GM21619 (cell line): ENCODE data around the gene AAMP.
"Not testable (repeated sequence)": the region's sequence is repeated elsewhere in the genome, so short reads cannot be mapped to it uniquely, and the experiment has no call there.

Source experiments
- ATAC-seq: cut with Tn5 transposase; IDR thresholded peaks from one replicate; pipeline ENCODE4 v1.9.1; 2021; ENCODE audit not compliant: unreplicated experiment

The AAMP gene

DNA sequence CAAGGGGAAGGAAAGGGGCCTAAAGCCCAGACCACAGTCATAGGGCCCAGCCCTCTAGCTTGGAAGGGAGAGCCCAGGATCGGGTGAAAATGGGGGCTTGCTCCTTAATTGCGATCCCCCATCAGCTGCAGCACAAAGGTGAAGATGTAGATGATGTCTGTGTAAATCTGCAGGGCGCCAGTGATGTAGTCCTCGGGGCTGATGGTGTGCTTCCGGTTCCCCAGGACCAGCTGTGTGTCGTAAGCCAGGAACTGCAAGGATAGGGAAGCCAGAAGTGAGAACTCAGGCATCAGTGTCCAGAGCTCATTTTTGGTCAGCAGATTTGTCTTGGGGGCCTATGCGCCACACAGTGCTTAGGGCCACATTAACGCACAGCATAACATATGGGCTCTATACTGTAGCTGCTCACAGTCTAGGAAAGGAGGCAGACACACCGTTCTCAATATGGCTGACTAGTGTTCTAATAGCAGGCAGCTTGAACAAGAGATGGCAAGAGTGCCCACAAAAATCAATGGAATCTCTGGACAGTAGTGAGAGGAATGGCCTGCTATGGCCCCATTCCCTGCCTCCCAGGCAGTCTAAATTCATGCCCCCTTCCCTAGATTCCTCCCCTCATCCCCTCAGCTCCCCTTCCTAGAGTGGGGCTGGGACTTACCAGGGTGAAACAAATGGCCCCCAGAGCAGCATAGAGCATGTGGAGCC is 5.6 kb upstream of the AAMP start:
- no peak for ATAC-seq

DNA sequence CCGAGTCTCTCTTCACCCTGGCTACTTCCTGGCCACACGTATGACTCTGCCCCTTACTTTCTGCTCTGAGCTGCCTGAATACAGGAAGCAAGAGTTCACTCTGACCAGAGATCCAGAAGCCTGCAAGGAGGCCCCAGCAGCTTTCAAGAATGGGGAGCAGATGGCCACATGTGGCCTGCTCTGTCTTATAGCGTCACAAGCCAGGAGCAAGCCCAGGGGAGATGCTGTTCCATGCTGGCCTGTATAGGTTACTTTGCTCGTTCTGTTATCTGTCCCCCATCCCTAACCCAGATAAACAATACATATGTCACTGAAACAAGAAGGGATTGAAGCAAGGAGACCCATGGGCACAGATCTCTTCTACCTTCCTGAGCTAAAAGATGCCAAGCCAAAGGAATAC is 4.6 kb upstream of the AAMP start:
- no peak for ATAC-seq

DNA sequence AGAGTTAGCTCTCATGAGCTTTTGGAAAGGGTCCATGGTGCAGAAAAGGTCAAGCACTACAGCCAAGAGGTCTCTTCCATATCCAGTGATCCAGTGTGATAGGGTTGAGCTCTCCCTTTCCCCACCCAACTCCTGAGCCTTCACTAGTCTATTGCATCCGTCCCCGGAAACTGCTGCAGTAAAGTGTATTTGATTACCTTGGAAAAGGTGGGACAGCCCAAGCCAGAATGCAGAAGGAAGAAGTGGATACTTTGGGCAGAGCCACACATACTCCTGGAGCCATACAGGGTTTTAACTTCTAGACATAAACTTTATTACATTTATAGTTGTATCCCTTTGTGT is 3.9 kb upstream of the AAMP start:
- ATAC-seq, result no peak

DNA sequence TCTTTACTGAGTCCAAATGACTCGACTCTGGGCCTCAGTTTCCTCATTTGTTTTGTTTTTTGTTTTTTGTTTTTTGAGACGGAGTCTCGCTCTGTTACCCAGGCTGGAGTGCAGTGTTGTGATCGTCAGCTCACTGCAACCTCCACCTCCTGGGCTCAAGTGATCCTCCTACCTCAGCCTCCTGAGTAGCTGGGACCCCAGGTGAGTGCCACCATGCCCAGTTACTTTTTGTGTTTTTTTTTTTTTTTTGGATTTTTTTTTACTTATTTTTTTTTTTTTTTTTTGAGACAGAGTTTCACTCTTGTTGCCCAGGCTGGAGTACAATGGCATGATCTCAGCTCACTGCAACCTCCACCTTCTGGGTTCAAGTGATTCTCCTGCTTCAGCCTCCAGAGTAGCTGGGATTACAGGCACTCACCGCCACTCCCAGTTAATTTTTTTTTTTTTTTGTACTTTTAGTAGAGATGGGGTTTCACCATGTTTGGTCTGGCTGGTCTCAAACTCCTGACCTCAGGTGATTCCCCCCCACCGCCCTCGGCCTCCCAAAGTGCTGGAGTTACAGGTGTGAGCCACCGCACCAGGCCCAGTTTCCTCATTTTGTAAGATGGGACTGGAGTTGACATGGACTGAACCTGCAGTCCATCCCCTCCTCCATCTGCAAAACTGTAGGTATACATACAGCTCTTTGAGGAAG is 3.4 kb upstream of the AAMP start:
- ATAC-seq, result not testable (repeated sequence)

DNA sequence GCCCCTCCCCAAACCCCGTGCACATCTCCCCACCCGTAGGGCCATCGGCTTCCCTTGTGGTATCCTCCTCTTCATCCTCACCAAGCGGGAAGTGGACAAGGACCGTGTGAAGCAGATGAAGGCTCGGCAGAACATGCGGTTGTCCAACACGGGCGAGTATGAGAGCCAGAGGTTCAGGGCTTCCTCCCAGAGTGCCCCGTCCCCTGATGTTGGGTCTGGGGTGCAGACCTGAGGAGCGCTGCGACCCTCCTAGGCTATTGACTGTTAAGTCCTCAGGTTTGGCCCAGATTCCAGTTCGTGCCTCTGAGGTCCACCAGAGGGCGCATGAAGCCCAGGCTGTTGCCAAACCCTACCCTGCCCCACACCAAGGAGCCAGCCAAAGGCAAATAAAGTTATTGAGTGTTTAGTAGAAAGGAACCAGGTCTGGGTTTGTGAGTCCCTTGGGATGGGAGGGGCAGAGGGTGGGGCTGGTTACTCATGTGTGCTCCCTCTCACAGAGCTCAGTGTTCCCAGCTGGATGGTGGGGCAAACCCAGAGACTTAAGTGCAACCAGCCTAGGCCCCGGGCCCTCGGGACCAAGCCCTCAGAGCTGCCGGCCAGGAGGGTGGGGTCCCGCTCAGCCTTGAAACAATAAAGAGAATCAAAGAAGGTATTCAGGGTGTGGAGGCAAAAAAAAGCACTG is 2.7 kb upstream of the AAMP start:
- peak; percentile 20 for ATAC-seq

DNA sequence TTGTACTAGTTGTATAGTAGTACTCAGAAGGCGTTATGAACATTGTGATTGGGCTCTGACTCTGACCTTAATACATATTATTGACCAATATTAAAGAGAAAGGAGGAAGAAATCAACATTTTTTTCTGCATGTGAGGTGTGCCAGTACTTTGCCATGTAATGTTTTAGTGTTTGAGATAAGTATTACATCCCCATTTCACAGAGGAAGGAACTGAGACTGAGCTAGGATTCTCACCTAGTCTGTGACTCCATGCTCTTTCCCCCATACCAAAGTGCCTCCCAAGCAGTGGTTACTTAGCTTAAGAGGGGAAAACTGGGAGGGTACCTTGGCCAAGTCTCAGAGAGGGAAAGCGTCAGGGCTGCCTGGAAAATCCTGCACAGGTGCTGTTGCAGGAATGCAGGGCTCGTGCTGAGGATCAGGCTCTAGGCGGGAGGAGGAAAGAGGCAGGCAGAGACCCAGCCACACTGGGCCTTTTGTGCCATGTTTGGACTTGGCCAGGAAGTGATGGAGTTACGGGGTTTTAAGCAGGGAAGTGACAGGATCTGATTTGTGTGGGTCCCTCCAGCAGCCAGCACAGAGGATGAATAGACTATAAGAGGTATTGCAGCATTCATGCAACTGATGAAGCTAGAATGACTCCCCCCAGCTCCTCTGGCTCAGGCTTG is 2.1 kb upstream of the AAMP start:
- ATAC-seq, result no peak

DNA sequence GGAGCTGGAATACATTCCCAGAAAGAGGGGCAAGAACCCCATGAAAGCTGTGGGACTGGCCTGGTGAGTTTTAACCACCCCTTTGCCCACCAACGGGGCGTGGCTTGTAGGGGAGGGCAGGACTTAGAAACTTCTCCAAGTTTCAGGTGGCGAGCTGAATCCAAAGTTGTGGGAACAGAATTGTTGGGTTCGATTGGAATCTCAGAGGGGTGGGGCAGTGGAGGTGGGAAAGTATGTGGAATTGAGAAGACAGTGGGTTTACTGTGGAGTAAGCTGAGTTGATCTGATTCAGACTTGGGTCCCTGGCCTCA is 1.5 kb upstream of the AAMP start:
- ATAC-seq, result no peak

DNA sequence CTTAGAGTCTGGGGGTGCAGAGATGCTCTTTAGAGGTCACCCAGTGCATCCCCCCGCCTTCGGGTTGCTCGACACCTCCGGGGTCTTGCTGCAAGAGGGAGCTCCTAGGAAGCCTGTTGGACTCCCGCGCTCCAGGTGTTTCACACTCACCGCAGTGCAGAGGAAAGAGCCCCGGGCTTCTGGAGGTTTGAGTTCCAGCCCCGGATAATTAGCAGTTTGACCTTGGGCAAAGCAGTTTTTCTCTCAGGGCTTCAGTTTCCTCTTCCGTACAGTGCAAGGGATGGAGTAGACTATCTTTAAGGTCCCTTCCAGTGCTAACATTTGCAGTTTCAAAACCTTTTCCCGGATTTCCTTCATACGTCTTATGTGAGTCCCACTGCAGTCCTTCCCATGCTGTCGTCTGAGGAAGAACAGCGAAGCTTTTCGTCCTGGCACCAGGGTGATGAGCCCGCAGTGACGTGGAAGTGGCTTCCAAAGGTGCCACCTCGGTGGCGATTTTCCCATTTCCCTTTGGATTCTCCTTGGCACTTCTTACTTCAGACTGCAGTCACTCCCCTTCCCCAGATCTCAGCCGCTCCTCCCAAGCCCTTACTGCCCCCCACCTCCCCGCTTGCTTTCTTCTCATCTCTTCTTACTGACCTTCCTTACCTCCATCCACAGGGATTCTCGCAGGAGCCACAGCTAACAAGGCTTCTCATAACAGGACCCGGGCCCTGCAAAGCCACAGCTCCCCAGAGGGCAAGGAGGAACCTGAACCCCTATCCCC is 967 bp upstream of the AAMP start:
- no peak for ATAC-seq

DNA sequence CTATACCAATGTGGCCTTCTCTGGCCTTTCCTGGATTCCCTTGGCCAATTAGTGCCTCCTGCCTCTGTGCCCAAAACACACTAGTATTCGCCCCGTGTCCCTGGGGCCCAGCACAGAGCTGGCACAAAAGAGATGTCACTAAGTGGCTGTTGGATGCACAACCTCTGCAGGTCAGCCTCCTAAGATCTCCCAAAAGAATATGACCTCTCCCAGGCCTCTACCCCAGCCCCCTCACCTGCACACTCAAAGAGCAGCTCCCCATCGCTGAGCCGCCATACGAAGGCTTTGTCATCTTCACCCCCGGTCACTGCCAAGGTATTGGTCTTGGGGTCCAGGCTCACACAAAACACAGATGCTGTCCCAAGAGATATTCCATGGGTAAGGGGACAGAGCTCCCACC is 2.7 kb downstream of the AAMP start:
- no peak for ATAC-seq

DNA sequence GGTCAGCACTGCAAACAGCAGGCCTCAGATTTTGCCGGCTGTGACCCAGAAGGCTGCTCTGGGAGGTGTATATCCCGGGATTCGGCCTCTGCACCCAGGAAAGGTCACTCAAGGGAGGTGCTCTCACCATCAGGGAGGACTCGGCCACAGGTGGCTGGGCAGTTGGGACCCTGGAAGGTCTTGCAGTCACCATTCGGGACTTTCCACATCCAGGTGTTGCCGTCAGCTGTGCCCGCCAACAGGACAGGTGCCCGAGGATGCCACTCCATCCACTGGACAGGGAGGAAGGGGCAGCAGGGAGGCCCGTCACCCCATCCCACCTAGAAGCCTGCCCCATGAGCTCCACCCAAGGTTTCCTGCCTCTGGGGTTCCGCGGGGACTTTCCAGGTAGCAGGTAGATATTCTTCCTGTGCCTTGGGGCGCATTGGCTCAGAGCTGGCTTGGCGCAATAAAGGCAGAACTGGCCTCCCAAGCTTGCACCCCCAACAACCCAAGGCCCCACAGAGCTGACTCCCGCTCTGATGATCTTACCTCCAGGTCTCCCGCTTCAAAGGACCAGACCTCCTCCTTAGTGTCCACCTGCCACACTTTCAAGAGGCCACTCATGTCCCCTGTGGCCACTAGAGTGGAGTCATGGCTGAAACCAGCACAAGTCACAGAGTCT is 3.5 kb downstream of the AAMP start:
- ATAC-seq, result no peak

DNA sequence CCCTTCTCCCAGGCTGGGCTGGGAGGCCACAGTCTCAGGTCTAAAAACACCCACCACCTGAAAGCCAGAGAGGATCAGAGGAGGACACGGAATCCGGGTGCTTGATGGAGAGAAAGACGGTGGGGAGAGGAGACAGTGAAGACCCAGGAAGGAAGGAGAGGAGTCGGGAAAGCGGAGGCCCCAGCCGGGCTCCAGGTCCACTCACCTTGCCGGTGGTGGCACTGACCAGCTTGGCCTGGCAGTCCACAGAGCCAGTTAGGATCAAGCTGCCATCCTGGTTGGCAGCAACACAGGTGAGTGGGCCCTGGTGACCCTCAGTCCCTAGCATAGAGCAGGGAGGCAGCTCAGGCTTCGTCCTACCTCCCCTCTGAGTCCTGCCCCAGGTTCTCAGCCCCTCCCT is 4.3 kb downstream of the AAMP start:
- no peak for ATAC-seq

DNA sequence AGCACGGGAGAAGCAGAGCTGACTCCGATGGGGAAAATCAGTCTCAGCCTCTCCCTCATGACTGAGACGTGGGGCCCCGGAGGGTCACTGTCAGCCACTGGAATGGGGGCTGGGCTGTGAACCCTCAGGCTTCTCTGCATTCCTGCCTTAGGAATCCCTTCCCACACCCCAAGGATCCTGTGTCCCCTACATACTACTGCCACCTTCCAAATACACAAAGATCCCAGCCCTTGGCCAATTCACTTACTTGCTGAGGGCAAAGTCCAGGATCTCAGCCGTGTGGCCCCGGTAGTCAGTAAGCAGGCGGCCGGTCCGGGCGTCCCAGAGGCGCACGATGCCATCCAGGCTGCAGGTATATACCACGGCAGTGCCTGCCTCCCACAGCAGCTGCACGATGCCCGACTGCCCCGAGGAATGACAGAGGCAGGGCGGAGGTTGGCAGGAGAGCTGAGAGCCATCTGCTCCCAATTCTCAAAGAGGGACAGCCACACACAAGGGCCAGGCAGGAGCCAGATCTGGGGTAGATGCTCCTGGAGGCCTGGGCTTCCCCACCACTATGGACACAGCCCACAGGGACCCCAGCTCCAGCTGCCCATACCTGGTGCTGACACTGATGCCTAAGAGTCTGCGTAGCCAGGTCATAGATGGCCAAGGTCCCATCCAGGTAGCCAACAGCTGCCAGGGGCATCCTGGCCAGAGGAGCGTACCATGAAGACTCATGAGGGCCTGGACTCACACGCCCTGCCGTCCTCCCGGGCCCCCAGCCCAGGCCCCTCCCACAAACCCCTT is 5.0 kb downstream of the AAMP start:
- ATAC-seq, result no peak

DNA sequence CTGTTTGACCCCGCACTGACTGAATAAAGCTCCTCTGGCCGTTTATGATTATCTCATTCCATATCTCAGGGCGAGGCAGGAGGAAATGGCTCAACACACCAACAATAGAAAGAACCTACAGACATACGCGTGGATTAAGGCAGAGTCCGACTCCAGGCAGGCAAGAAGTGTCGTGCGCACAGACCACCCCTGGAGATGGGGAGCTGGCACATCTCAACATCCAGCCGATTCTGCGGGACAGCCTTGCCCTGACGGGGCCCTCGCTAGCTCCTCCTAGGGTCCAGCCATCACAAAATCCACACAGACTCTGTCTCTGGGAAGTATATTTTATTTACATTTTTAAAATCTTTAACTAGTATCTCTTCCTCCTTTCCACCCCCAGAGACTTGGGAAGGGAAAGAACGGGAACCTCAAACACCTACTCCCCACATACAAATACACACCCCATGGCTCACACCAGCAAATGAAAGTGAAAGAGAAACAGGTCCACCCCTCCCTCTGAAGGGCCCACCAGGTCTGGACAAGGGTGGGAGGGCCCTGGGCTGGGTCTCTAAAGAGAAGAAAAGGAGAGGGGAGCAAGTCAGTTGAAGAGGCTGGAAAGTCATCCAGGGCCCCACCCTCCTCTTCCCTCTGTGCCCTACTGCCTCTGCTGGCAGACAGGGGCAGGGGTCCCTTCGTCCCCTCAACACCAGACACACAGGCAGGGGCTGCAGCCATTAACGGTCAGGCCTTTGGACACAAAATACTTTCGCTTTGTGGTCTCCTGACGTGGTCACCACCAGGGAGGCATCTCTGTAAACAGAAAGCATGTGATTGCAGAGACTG is 5.9 kb downstream of the AAMP start:
- no peak for ATAC-seq

DNA sequence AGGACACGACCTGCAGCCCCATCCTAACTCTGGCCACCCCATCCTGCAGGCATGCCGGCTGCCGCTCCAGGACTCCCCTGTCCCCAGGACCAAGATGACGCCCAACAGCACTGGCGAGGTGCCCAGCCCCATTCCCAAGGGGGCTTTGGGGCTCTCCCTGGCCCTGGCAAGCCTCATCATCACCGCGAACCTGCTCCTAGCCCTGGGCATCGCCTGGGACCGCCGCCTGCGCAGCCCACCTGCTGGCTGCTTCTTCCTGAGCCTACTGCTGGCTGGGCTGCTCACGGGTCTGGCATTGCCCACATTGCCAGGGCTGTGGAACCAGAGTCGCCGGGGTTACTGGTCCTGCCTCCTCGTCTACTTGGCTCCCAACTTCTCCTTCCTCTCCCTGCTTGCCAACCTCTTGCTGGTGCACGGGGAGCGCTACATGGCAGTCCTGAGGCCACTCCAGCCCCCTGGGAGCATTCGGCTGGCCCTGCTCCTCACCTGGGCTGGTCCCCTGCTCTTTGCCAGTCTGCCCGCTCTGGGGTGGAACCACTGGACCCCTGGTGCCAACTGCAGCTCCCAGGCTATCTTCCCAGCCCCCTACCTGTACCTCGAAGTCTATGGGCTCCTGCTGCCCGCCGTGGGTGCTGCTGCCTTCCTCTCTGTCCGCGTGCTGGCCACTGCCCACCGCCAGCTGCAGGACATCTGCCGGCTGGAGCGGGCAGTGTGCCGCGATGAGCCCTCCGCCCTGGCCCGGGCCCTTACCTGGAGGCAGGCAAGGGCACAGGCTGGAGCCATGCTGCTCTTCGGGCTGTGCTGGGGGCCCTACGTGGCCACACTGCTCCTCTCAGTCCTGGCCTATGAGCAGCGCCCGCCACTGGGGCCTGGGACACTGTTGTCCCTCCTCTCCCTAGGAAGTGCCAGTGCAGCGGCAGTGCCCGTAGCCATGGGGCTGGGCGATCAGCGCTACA is 7.0 kb downstream of the AAMP start:
- no peak for ATAC-seq

DNA sequence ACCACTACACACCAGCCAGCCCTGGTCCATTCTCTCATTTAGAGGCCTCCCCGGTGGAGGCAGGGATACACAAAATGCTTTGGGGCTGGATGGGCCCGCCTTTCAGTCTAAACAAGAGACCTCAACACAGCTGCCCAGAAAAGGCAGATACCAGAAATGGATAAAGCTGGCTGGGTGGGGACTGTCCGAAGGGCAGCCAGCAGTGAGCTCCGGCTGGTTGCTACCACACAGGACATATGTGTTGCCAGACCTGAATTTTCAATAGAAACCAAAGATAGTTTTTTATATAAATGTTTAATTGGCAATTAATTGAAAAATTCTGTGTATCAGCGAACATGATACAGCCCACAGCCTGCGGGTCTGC is 7.7 kb downstream of the AAMP start:
- no peak for ATAC-seq

DNA sequence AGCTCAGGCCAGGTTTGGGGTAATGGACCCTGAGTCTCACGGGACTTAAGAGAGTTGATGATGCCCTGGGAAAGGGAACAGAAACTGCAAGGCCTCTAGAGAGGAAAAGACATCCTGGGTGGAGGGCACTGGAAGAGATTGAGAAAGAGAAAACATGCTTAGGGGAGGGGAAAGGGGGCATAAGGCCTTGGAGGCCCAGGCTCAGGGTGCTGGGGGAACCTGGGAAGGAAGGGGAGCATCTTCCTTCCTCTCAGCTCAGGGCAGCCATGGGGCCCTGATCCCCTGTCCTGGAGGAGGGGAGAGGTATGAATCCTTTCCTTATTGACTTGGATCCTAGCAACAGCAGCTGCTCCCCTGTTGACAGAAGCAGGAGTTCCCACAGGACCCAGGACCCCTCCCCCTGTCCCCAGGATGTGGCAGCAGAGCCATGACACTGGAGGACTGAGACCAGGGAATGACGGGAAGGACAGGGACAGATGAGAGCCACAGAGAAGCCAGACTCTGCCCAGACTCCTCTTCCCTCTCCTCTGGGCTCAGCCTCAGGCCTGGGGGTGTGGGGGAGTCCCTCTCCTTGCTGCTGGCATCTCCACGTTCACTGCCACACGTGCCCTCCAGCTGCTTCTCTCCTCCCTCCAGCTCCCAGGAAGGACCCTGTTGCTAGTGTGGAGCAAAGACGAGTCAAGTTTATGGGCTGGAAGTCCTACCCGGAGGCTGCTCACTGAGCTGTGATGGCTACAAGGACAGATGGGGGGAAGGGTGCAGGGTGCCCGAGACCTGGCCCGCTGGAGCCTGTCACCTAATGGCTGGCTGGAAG is 8.3 kb downstream of the AAMP start:
- ATAC-seq, result no peak

DNA sequence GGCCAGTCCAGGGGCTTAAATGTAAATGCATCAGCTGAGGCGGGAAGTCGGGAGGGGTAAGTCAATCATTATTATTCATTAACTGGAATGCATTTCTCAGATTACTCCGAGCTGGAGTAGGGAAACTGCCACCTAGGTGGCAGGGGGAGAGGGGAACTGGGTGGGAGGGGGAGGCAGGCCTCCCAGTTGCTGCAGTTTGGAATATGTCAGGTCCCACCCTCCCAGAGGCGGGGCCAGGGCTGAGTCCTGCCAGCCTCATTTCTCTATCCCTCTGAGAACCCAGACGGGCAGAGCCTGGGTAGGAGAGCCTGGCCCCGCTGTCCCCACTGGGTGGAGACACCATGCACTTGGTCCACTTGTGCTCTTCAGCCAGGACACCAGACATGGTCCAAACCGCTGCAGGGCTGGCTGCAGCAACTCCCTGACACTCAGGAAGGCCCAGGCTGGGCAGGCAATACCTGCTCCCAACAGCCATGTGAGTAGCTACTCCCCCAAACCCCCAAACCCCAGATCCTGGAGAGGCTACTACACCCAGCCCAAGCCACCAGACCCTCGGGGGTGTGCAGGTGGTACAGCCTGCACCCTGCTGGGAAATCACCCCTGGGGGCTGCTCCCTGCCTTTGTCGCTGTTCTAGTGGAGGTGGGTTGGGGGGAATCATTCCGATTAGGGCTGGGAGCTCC is 9.1 kb downstream of the AAMP start, which contains the start of gene GPBAR1:
GPBAR1 (plus strand) TSS at position 274 of the 681 bp plus-strand sequence. CDS start 1,710 bp downstream, outside the sequence.
- no peak for ATAC-seq
